ENCODE data around the gene MBD1.

DNA sequence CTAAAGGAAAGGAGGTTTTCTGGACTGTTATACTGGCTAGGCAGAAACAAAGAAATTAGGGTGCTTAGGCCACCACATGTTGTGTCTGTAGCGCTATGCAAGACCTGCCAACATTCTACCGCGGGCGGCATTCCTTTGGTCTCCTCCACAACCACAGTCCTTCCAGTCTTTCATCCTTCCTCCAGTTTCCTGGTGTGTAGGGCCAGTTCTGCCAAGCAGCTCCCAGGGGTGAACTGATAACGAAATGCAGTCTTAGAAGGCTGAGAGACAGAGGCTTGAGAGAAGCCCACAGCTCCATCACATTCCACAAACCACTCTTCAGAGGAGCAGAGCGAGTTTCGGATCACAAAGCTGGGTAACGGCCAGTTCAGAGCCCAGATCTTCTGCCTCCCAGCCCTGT is 25.6 kb upstream of the MBD1 start:
- TF ChIP-seq EZH2phosphoT487 (IDR thresholded peaks at IDR 0.05; ENCODE audit: borderline replicate concordance) (no peak), CTCF (conservative IDR thresholded peaks at IDR 0.05; ENCODE audit: low read length) (no peak)
